Stimulated activated CD8-positive, alpha-beta memory T cell treated with anti-CD3 and anti-CD28 coated beads, Interleukin-12 subunit alpha, Interleukin-12 subunit beta, amount 100 ng/mL, for 24 hours (primary cell): Measurements from ENCODE around the gene CLSTN2.

Experiments
- DNase-seq: peaks from one replicate; pipeline ENCODE4 v3.0.0-alpha.2; 2020; ENCODE audit errors: extremely low read depth

CLSTN2 gene

DNA sequence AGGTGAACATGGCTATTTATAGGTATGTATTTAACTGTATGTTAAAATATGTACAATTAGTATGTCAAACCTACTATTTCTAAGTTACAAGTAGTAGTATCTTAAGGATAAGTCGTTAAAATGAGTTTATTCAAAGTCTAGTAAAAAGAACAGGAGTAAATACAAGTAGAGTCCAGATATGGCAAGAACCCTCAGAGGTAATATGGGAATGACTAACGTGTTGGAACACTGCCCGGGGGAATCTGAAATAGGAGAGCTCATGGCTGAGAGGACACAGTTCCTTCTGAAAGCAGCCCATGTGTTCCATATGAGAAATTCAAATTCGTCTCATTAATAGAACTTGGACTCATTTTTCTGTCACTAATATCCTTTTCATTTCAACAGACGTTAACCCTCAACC is 158.8 kb downstream of the CLSTN2 start:
- DNase-seq = no peak

- no peak for DNase-seq
These were observed 159.5 kb downstream of the CLSTN2 start for GRCh38 chr3:140094487-140094886.

DNA sequence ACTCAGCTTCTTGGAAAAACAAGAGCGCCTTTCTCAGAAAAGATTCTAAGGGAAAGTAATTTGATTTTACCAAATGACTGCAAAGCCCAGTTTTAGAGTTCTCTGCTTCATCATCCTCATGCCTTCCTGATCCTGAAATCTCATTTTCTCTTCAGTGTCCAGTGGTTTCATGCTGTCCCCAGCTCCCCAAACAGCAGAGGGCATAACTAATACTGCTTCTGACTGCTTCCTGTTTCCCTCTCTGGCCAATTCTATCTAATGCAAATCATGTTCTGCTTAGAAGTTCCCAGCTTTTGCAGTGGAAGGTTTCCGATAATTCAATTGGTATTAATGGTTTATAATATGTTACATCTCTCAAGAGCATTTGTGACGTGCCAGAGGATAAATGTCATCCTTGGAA is 161.1 kb downstream of the CLSTN2 start:
- no peak for DNase-seq

- DNase-seq = no peak
These were observed 163.1 kb downstream of the CLSTN2 start for GRCh38 chr3:140097874-140098635.

- no peak for DNase-seq
These were observed 165.5 kb downstream of the CLSTN2 start for GRCh38 chr3:140100479-140100878.

- no peak for DNase-seq
These were observed 168.2 kb downstream of the CLSTN2 start for GRCh38 chr3:140103166-140103565.

- DNase-seq = no peak
These were observed 169.1 kb downstream of the CLSTN2 start for GRCh38 chr3:140103986-140104645.

GRCh38 chr3:140113996-140114788 is 179.2 kb downstream of the CLSTN2 start:
- DNase-seq = no peak

- DNase-seq = no peak
These were observed 179.8 kb downstream of the CLSTN2 start for GRCh38 chr3:140114789-140115080.

GRCh38 chr3:140117096-140117526 is 182.1 kb downstream of the CLSTN2 start:
- no peak for DNase-seq

DNA sequence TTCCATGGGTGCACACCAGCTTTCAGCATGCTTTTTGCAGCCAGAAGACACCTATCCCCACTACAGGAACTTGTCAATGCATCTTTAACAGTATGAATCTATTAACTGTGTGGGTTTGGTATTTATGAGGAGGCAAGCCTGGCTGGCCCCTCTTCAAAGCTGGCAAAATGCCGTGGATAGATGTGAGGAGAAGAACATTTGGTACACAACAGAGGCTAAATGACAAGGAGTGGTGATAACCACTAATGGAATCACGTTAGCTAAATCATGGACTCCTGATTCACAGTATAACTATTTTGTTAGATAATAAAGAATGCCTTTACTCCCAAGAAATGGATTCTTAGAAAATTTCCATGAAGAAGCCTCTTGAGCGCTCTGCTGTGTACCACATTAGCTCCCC is 187.2 kb downstream of the CLSTN2 start:
- no peak for DNase-seq

DNA sequence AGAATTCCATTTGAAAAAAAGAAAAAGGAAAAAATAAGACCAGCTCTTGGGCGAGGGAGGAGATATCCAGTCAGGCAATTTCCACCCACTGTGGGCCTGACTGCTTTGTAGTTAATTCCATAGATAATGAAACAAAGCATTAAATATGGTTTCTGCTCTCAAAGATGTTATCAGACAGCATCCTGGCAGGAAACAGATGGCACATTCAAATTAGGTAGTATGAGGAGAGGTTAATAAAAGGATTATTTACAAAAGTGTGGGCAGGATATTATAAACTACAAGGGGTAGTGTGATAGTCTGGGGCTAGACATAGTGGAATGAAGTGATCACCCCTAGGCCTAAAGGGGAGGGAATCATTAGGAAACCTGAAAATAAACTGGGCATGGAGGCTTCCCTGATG is 193.2 kb downstream of the CLSTN2 start:
- no peak for DNase-seq

DNA sequence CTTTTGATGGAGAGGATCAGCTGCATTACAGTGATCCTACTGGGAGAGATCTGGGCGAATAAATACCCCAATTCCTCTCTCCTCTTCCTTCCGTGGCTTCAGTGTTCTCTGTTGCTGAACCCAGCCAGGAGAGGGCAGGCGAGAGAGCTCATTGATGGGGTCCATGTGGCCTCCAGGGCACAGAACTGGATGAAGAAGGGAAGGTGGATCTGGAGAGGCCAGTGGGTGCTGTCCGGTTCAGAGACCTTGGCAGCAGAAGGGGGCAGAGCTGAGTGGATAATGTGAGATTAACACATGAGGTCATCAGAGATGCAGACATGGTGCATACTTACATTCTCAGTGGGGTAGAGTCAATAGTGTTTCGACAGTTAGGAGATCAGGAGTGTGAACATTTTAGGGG is 193.6 kb downstream of the CLSTN2 start:
- no peak for DNase-seq

DNA sequence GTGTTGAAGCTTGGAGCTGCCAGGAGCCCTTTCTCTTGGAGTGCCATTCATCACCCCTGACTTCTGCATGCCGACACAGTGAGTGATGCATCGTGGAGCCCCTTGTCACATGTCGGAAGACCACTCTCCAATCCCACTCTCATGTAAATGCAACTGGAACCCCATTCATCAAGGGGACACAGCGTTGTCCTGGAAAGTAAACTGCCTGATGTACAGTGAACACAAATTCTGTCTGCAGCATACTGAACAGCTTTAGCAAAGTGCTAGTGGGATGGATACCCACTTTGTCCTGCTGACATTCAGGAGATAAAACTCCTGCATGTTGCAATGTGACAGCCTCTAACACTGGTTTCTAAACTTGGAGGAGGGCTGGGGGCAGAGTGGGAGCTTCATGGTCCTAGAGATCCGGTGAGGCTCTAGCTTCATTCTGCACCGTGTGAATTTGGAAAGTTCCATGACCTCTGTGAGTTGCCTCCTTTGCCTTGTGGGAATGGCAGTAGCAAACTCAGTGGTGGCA is 194.8 kb downstream of the CLSTN2 start:
- DNase-seq = no peak

GRCh38 chr3:140131895-140132294 is 196.9 kb downstream of the CLSTN2 start:
- DNase-seq = no peak

DNA sequence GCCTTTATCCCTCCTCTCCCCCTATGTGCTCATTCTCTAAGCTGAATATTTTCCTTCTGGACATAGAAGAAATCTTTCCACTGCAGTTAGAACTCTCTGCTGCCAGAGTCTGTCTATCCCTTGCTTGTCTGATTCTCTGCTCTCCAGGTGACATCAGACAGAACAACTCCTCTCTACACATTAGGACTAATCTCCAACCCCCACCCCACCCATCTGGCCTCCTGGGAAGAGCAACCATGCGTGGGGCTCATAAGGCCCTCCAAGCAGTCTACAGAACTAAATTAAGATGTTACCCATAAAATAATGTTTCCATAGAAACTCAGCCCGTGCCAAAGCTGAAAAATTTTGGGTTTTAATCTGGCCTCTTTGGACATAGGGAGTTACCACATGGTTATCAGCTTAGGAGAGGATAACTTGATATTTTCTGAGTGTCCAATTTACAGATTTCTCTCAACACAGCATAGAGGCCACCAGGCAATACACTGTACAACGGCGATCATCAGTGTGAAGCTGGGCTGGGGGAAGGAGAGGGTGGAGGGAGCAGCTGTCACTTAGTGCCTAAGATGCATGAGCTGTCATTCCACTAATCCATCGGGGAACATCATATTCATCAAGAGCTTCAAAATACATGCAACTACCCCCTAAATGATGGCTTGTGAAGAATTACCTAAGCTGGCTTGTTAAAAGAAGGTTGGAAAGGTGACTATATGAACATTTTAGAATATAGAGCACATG is 199.4 kb downstream of the CLSTN2 start:
- no peak for DNase-seq

- no peak for DNase-seq
These were observed 200.5 kb downstream of the CLSTN2 start for GRCh38 chr3:140135461-140135860.

DNA sequence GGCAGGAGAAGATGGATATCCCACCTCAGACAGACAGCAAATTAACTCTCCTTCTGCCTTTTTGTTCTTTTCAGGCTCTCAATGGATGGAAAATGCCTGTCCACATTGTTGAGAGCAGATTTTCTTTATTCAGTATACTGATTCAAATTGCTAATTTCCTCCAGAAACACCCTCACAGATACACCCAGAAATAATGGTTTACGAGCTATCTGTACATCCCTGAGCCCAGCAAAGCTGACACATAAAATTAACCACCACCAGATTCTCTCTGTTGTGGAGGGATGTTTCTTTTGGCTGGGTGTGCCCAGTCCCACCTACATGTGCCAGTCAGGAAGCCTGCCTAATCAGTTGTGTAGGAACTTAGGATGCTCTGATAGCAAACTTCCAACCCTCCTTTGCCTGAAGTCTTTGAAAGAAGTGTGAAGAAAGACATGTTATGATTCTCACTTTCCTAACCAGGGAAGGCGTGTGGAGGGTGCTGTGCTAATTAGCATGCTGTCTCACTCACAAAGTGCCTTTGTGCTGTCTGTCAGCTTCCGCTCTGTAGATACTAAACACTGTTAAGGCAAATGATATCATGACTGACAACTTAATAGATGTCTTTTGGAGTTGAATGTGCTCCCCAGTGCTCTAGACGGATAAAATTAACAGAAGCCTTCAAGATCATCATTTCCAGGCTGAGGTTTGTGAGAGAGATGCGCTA is 208.5 kb downstream of the CLSTN2 start:
- no peak for DNase-seq

- no peak for DNase-seq
These were observed 210.5 kb downstream of the CLSTN2 start for GRCh38 chr3:140145528-140145927.

DNA sequence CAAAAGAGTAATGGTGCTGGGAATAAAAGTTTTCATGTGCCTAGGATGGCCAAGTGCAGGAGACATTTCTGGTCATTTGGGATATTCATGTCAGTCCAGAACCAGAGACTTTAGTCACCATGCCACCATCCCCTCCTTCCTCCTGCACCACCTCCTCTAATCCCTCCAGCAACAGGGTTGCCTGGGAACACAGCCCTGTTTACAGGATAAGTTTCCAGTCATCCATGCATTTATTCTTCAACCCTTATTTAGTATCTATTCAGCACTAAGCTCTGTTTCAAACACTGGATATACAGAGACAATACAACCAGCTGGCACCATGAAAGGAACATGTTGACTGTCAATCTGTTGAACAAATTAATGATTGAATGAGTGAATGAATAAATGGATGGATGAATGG is 211.7 kb downstream of the CLSTN2 start:
- DNase-seq = no peak

DNA sequence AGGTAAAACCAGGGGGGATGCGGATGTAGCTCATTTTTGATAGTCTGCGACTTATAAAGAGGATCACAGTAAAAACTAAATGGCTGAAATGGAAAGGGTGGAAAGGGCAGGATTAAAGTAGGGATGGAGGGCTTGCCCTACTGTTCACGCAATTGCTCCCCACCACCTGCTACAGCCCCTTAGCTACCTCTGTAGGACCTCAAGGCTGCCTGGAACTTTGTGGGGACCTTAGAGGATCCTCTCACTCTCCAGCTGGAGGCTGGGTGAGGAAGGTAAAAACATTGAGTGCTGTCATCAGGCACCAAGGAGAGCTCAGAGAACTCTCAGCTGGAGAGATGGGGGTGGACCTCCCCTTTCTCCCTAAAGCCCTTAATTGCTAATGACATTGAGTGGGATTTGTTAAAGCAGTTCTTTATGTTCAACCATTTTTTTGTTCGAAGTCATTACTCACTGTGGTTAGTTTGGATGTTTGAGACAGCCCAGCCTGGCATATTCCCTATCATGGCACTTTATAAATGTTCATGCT is 213.0 kb downstream of the CLSTN2 start:
- DNase-seq = no peak
